GM23338 (cell line): ENCODE measurements around the gene GRIA2. TPM values are rescaled to one million over a fixed set of nuclear protein-coding genes. Genes with fewer than 3 reads are reported as not detected.

Experiments
- ATAC-seq: fragments of 200-7000 bp; cut with Tn5 transposase; 3 replicates; pipeline ENCODE4 v1.9.1; 2020
- DNase-seq: peaks from one replicate; pipeline ENCODE4 v3.0.0-alpha.2; 2015; ENCODE audit warnings: low spot score
- H2AFZ ChIP-seq: fragments of 200-600 bp; sonication (generic); 2 replicates; pipeline ENCODE4 v1.8.0; 2016; ENCODE audit warnings: antibody characterized with exemption, mild to moderate bottlenecking, moderate library complexity
- H3F3A ChIP-seq: fragments of 200-600 bp; sonication (generic); replicated peaks from 2 replicates; pipeline ENCODE4 v1.8.0; 2017; ENCODE audit warnings: antibody characterized with exemption, mixed run types, low read depth
- H3K27ac ChIP-seq: fragments of 200-600 bp; sonication (generic); 2 replicates; pipeline ENCODE4 v1.6.1; 2016; ENCODE audit warnings: low read depth
- H3K27me3 ChIP-seq: fragments of 200-600 bp; sonication (generic); 2 replicates; pipeline ENCODE4 v1.8.0; 2016; ENCODE audit warnings: mild to moderate bottlenecking, mixed run types, moderate library complexity; ENCODE audit not compliant: insufficient read depth
- H3K36me3 ChIP-seq: fragments of 200-600 bp; sonication (generic); 2 replicates; pipeline ENCODE4 v1.8.0; 2016; ENCODE audit warnings: mild to moderate bottlenecking; ENCODE audit not compliant: insufficient read depth
- H3K4me1 ChIP-seq: fragments of 200-600 bp; sonication (generic); 2 replicates; pipeline ENCODE4 v1.8.0; 2016; ENCODE audit warnings: mild to moderate bottlenecking, moderate library complexity; ENCODE audit not compliant: insufficient read depth
- H3K4me2 ChIP-seq: fragments of 200-600 bp; sonication (generic); 2 replicates; pipeline ENCODE4 v1.7.1; 2017; ENCODE audit warnings: mixed run types
- H3K4me3 ChIP-seq: fragments of 200-600 bp; sonication (generic); 2 replicates; pipeline ENCODE4 v1.6.1; 2016; ENCODE audit warnings: mixed run types
- H3K79me2 ChIP-seq: fragments of 200-600 bp; sonication (generic); replicated peaks from 2 replicates; pipeline ENCODE4 v1.8.0; 2017; ENCODE audit warnings: mild to moderate bottlenecking; ENCODE audit not compliant: insufficient read depth
- H3K9me2 ChIP-seq: fragments of 200-600 bp; sonication (generic); 2 replicates; pipeline ENCODE4 v1.8.0; 2017; ENCODE audit not compliant: insufficient read depth
- H4K20me1 ChIP-seq: fragments of 200-600 bp; sonication (generic); replicated peaks from 2 replicates; pipeline ENCODE4 v1.8.0; 2017; ENCODE audit warnings: mild to moderate bottlenecking; ENCODE audit not compliant: insufficient read depth
- H3K27ac Mint-ChIP-seq: 2 replicates; pipeline ENCODE4 v1.8.0; 2020; ENCODE audit warnings: inconsistent platforms, mild to moderate bottlenecking, moderate library complexity, mixed read lengths
- H3K27me3 Mint-ChIP-seq: 3 replicates; pipeline ENCODE4 v1.8.0; 2022; ENCODE audit warnings: low read depth, mild to moderate bottlenecking, moderate library complexity, mixed read lengths, inconsistent platforms; ENCODE audit not compliant: insufficient read depth, poor library complexity
- H3K36me3 Mint-ChIP-seq: 3 replicates; pipeline ENCODE4 v1.8.0; 2021; ENCODE audit warnings: low read depth, mild to moderate bottlenecking, inconsistent platforms, moderate library complexity, mixed read lengths
- H3K4me1 Mint-ChIP-seq: 3 replicates; pipeline ENCODE4 v1.8.0; 2020; ENCODE audit warnings: mild to moderate bottlenecking, inconsistent platforms, mixed read lengths
- H3K4me3 Mint-ChIP-seq: 3 replicates; pipeline ENCODE4 v1.8.0; 2021; ENCODE audit warnings: moderate library complexity, mild to moderate bottlenecking, inconsistent platforms, mixed read lengths
- H3K9me3 Mint-ChIP-seq: 3 replicates; pipeline ENCODE4 v1.8.0; 2020; ENCODE audit warnings: moderate library complexity, mild to moderate bottlenecking, inconsistent platforms, mixed read lengths
- CREB1 ChIP-seq: fragments of 250-450 bp; sonication (Bioruptor Pico); IDR thresholded peaks from 2 replicates; pipeline ENCODE4 v1.5.0; 2020; ENCODE audit warnings: low read depth, mild to moderate bottlenecking, moderate library complexity
- EZH2 ChIP-seq: fragments of 200-600 bp; sonication (generic); IDR thresholded peaks from one replicate; pipeline ENCODE4 v1.8.0; 2017; ENCODE audit warnings: antibody characterized with exemption, mild to moderate bottlenecking, low read depth; ENCODE audit not compliant: unreplicated experiment
- EZH2phosphoT487 ChIP-seq: fragments of 200-600 bp; sonication (generic); IDR thresholded peaks from one replicate; pipeline ENCODE4 v1.8.1; 2018; ENCODE audit warnings: antibody characterized with exemption; ENCODE audit not compliant: unreplicated experiment
- JUNB ChIP-seq: IDR thresholded peaks from one replicate; pipeline ENCODE4 v1.6.1; 2016; ENCODE audit warnings: antibody characterized with exemption; ENCODE audit not compliant: unreplicated experiment
- NANOG ChIP-seq: IDR thresholded peaks from 2 replicates; pipeline ENCODE4 v1.6.1; 2016; ENCODE audit warnings: antibody characterized with exemption, borderline replicate concordance
- POLR2AphosphoS5 ChIP-seq: IDR thresholded peaks from 2 replicates; pipeline ENCODE4 v1.6.1; 2016; ENCODE audit warnings: antibody characterized with exemption, low read depth
- STAT1 ChIP-seq: IDR thresholded peaks from one replicate; pipeline ENCODE4 v1.6.1; 2016; ENCODE audit warnings: antibody characterized with exemption; ENCODE audit not compliant: unreplicated experiment
- ZNF114 ChIP-seq: fragments of 250-450 bp; sonication (Bioruptor Pico); IDR thresholded peaks from 2 replicates; pipeline ENCODE4 v1.5.0; 2020; ENCODE audit warnings: mild to moderate bottlenecking, moderate library complexity
- ZNF331 ChIP-seq: fragments of 250-450 bp; sonication (Bioruptor Pico); IDR thresholded peaks from 2 replicates; pipeline ENCODE4 v1.5.0; 2020; ENCODE audit warnings: low read depth, mild to moderate bottlenecking, moderate library complexity
- polyA plus RNA-seq: library from polyadenylated mRNA; unstranded; fragments of >200 nt; fragmentation: Nextera tagmentation; extraction: Ambion mirVana; gene quantifications from 2 replicates; pipeline ENCODE4 v1.2.1, GENCODE V29; 2016
- total RNA-seq: library from RNA; depleted of rRNA; stranded (reverse); fragments of >200 nt; shearing (Covaris generic); gene quantifications from 2 replicates; pipeline ENCODE4 v1.2.3, GENCODE V29; 2014
- TF ChIP-seq, protein P1 (sequence below): IDR thresholded peaks from one replicate; pipeline ENCODE4 v1.6.1; 2018; ENCODE audit warnings: antibody characterized with exemption; ENCODE audit not compliant: unreplicated experiment
- TF ChIP-seq, protein P2 (sequence below): IDR thresholded peaks from 2 replicates; pipeline ENCODE4 v1.6.1; 2016; ENCODE audit warnings: antibody characterized with exemption
- TF ChIP-seq, protein P3 (sequence below), 2 experiments: fragments of 200-600 bp in 1 of 2; sonication (generic) in 1 of 2; conservative IDR thresholded peaks; 2 replicates each; pipeline versions ENCODE4 v1.5.1 to v1.6.1; 2016 to 2017; ENCODE audit warnings: antibody characterized with exemption in 2 of 2, low read depth in 2 of 2, mild to moderate bottlenecking in 2 of 2, moderate library complexity in 1 of 2
- TF ChIP-seq, protein P4 (sequence below): fragments of 250-450 bp; sonication (Bioruptor Pico); IDR thresholded peaks from 2 replicates; pipeline ENCODE4 v1.5.0; 2020; ENCODE audit warnings: mild to moderate bottlenecking, moderate library complexity

Gene GRIA2
- total and polyA plus RNA-seq, 2 experiments from 2014 or later, result not detected

DNA sequence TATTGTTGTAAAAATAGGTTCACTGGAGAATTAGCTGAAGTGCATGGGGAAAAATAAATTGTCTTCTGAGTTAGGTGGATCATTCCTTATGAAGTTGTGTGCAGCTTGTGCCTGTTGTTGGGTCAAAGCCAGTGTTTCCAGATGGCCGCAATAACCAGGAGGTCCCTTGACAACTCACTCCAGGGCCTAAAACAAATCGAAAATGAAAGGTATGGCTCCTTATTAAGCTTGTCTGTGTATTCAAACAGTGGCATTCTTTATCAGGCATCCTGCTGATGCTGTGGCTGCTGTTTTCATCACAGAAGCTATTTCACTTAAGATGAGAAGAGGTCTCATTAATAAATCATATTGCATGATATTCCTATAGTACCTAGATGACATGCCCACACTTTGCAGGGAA is 80.2 kb downstream of the GRIA2 start:
- no peaks in the 10 kb centered on the region for H3K9me2 ChIP-seq
- DNase-seq, result no peak
- Mint-ChIP-seq H3K27me3 (no peaks in the 10 kb centered on the region), H3K9me3 (no peaks in the 10 kb centered on the region), H3K27ac (no peak overlapping the region; the same call in 1 of the 2 replicates), H3K36me3 (no peaks in the 10 kb centered on the region), H3K4me3 (no peak overlapping the region), H3K4me1 (peaks cover 3% of the 10 kb centered on the region)
- H3K36me3 ChIP-seq, result no peaks in the 10 kb centered on the region
- TF ChIP-seq CREB1 (CRISPR knock-in tag), result no peak
- TF ChIP-seq EZH2, result no peak
- TF ChIP-seq POLR2AphosphoS5, result no peak
- no peak for TF ChIP-seq ZNF114 (CRISPR knock-in tag)
- no peak for TF ChIP-seq NANOG
- TF ChIP-seq EZH2phosphoT487, result no peak
- TF ChIP-seq JUNB, result no peak
- TF ChIP-seq, protein P1, sequence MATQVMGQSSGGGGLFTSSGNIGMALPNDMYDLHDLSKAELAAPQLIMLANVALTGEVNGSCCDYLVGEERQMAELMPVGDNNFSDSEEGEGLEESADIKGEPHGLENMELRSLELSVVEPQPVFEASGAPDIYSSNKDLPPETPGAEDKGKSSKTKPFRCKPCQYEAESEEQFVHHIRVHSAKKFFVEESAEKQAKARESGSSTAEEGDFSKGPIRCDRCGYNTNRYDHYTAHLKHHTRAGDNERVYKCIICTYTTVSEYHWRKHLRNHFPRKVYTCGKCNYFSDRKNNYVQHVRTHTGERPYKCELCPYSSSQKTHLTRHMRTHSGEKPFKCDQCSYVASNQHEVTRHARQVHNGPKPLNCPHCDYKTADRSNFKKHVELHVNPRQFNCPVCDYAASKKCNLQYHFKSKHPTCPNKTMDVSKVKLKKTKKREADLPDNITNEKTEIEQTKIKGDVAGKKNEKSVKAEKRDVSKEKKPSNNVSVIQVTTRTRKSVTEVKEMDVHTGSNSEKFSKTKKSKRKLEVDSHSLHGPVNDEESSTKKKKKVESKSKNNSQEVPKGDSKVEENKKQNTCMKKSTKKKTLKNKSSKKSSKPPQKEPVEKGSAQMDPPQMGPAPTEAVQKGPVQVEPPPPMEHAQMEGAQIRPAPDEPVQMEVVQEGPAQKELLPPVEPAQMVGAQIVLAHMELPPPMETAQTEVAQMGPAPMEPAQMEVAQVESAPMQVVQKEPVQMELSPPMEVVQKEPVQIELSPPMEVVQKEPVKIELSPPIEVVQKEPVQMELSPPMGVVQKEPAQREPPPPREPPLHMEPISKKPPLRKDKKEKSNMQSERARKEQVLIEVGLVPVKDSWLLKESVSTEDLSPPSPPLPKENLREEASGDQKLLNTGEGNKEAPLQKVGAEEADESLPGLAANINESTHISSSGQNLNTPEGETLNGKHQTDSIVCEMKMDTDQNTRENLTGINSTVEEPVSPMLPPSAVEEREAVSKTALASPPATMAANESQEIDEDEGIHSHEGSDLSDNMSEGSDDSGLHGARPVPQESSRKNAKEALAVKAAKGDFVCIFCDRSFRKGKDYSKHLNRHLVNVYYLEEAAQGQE, result no peak
- TF ChIP-seq ZNF331, result no peak
- TF ChIP-seq, protein P2, sequence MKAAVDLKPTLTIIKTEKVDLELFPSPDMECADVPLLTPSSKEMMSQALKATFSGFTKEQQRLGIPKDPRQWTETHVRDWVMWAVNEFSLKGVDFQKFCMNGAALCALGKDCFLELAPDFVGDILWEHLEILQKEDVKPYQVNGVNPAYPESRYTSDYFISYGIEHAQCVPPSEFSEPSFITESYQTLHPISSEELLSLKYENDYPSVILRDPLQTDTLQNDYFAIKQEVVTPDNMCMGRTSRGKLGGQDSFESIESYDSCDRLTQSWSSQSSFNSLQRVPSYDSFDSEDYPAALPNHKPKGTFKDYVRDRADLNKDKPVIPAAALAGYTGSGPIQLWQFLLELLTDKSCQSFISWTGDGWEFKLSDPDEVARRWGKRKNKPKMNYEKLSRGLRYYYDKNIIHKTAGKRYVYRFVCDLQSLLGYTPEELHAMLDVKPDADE, result no peak
- TF ChIP-seq, protein P3, sequence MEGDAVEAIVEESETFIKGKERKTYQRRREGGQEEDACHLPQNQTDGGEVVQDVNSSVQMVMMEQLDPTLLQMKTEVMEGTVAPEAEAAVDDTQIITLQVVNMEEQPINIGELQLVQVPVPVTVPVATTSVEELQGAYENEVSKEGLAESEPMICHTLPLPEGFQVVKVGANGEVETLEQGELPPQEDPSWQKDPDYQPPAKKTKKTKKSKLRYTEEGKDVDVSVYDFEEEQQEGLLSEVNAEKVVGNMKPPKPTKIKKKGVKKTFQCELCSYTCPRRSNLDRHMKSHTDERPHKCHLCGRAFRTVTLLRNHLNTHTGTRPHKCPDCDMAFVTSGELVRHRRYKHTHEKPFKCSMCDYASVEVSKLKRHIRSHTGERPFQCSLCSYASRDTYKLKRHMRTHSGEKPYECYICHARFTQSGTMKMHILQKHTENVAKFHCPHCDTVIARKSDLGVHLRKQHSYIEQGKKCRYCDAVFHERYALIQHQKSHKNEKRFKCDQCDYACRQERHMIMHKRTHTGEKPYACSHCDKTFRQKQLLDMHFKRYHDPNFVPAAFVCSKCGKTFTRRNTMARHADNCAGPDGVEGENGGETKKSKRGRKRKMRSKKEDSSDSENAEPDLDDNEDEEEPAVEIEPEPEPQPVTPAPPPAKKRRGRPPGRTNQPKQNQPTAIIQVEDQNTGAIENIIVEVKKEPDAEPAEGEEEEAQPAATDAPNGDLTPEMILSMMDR (conservative IDR thresholded peaks at IDR 0.05; ENCODE audit: low read depth in 2 of 2), result no peak
- TF ChIP-seq, protein P4, sequence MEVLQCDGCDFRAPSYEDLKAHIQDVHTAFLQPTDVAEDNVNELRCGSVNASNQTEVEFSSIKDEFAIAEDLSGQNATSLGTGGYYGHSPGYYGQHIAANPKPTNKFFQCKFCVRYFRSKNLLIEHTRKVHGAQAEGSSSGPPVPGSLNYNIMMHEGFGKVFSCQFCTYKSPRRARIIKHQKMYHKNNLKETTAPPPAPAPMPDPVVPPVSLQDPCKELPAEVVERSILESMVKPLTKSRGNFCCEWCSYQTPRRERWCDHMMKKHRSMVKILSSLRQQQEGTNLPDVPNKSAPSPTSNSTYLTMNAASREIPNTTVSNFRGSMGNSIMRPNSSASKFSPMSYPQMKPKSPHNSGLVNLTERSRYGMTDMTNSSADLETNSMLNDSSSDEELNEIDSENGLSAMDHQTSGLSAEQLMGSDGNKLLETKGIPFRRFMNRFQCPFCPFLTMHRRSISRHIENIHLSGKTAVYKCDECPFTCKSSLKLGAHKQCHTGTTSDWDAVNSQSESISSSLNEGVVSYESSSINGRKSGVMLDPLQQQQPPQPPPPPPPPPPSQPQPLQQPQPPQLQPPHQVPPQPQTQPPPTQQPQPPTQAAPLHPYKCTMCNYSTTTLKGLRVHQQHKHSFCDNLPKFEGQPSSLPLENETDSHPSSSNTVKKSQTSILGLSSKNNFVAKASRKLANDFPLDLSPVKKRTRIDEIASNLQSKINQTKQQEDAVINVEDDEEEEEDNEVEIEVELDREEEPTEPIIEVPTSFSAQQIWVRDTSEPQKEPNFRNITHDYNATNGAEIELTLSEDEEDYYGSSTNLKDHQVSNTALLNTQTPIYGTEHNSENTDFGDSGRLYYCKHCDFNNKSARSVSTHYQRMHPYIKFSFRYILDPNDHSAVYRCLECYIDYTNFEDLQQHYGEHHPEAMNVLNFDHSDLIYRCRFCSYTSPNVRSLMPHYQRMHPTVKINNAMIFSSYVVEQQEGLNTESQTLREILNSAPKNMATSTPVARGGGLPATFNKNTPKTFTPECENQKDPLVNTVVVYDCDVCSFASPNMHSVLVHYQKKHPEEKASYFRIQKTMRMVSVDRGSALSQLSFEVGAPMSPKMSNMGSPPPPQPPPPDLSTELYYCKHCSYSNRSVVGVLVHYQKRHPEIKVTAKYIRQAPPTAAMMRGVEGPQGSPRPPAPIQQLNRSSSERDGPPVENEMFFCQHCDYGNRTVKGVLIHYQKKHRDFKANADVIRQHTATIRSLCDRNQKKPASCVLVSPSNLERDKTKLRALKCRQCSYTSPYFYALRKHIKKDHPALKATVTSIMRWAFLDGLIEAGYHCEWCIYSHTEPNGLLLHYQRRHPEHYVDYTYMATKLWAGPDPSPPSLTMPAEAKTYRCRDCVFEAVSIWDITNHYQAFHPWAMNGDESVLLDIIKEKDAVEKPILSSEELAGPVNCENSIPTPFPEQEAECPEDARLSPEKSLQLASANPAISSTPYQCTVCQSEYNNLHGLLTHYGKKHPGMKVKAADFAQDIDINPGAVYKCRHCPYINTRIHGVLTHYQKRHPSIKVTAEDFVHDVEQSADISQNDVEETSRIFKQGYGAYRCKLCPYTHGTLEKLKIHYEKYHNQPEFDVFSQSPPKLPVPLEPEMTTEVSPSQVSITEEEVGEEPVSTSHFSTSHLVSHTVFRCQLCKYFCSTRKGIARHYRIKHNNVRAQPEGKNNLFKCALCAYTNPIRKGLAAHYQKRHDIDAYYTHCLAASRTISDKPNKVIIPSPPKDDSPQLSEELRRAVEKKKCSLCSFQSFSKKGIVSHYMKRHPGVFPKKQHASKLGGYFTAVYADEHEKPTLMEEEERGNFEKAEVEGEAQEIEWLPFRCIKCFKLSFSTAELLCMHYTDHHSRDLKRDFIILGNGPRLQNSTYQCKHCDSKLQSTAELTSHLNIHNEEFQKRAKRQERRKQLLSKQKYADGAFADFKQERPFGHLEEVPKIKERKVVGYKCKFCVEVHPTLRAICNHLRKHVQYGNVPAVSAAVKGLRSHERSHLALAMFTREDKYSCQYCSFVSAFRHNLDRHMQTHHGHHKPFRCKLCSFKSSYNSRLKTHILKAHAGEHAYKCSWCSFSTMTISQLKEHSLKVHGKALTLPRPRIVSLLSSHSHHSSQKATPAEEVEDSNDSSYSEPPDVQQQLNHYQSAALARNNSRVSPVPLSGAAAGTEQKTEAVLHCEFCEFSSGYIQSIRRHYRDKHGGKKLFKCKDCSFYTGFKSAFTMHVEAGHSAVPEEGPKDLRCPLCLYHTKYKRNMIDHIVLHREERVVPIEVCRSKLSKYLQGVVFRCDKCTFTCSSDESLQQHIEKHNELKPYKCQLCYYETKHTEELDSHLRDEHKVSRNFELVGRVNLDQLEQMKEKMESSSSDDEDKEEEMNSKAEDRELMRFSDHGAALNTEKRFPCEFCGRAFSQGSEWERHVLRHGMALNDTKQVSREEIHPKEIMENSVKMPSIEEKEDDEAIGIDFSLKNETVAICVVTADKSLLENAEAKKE (CRISPR knock-in tag), result no peak
- no peak for TF ChIP-seq STAT1
- H3K4me3 ChIP-seq, result no peak overlapping the region
- no peak overlapping the region for H3K27ac ChIP-seq
- no peaks in the 10 kb centered on the region for H3F3A ChIP-seq
- H3K4me1 ChIP-seq, result no peaks in the 10 kb centered on the region
- no peak overlapping the region for H2AFZ ChIP-seq
- no peak for ATAC-seq
- H3K79me2 ChIP-seq, result no peaks in the 10 kb centered on the region
- H3K4me2 ChIP-seq, result no peak overlapping the region
- no peaks in the 10 kb centered on the region for H4K20me1 ChIP-seq
- no peaks in the 10 kb centered on the region for H3K27me3 ChIP-seq
